ENCODE data around the gene ATRIP. TPM values are rescaled to one million over a fixed set of nuclear protein-coding genes. Genes with fewer than 3 reads are reported as not detected.

Gene ATRIP
- total and polyA plus RNA-seq, 2 of the 4 experiments (the other 2 are of a cell fraction), result 6.8 to 10.8 TPM

DNA sequence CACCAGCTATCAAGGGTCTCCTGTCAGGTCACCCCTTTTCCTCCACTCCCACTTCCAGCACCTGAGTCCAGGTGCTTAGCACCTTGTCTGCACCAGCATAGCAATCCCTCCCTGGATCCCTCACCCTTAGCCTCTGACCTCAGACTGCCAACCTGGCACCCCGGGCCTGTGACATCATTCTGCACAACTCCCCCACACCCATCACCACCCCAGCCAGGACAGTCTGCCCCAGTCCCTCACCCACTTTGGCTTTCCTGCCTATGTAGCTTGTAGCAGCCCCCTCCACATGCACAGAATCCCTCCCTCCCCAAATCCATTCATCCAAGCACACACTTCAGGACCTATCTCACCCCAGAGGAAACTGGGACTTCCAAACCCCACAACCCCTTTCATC is 15.8 kb upstream of the ATRIP start:
- H3K23ac ChIP-seq (ENCODE audit: low read depth, low read length), result no peak overlapping the region; the same call in 1 of the 2 replicates
- peaks cover 16 to 48% of the 10 kb centered on the region in 2 experiments; a peak in 3 of 4 replicates for H3K79me1 ChIP-seq (ENCODE audit: low read depth in 1 of 2, low read length in 2 of 2)
- H3K4me3 ChIP-seq (ENCODE audit: insufficient read depth, low read depth, low read length), result no peak overlapping the region
- in situ Hi-C loops (cut with MboI; ENCODE audit: low sequenced_read_pairs) (no loop called here), intact Hi-C loops (cut with micrococcal nuclease) (no loop called here), dilution Hi-C loops (cut with HindIII; ENCODE audit: low sequenced_read_pairs, unreplicated experiment) (no loop called here)
- no peak overlapping the region for H3K56ac ChIP-seq (ENCODE audit: extremely low read depth, insufficient read depth, low read length)
- H3K4me2 ChIP-seq (ENCODE audit: low read depth, low read length), result no peak overlapping the region
- no peak overlapping the region for H4K91ac ChIP-seq (ENCODE audit: insufficient read depth, low read depth, low read length)
- no peak overlapping the region for H3K18ac ChIP-seq (ENCODE audit: low read depth, low read length)
- no peak overlapping the region for H3K27ac ChIP-seq (ENCODE audit: insufficient read depth, low read length)
- peaks cover 21% of the 10 kb centered on the region; the same call in 1 of the 2 replicates for H3K4me1 ChIP-seq (ENCODE audit: control insufficient read depth, insufficient read depth, low read length)
- no peak overlapping the region for H2AFZ ChIP-seq (replicated peaks; ENCODE audit: low read length, poor library complexity)
- CTCF ChIA-PET, result no interaction called here
- no peak overlapping the region for H3K9ac ChIP-seq (ENCODE audit: low read depth, low read length)
- peak overlapping the region; percentile 70 for H3K4ac ChIP-seq (ENCODE audit: low read depth, low read length)
- no TSS peak for BruUV-seq (replicated peaks)
- H4K8ac ChIP-seq (ENCODE audit: low read depth in 2 of 2, low read length in 2 of 2), result no peak overlapping the region
- peaks cover 18% of the 10 kb centered on the region for H3K36me3 ChIP-seq (ENCODE audit: control insufficient read depth, insufficient read depth, low read length)
- no peak overlapping the region for H2BK20ac ChIP-seq (ENCODE audit: low read depth, low read length)
- peaks cover 13% of the 10 kb centered on the region for H3K9me1 ChIP-seq (ENCODE audit: insufficient read depth, low read length)
- DNase-seq, result no peak
- POLR2A ChIA-PET (ENCODE audit: unreplicated experiment), result no interaction called here
- H3K27me3 ChIP-seq (ENCODE audit: control insufficient read depth, insufficient read depth, low read length), result no peaks in the 10 kb centered on the region
- H2BK5ac ChIP-seq (ENCODE audit: low read depth, low read length, poor library complexity, severe bottlenecking), result no peak overlapping the region
- peaks cover 19% of the 10 kb centered on the region for H4K20me1 ChIP-seq (ENCODE audit: insufficient read depth, low read length)
- no peak overlapping the region for H2BK120ac ChIP-seq (ENCODE audit: low read depth, low read length)
- TF ChIP-seq RFX5 (IDR thresholded peaks at IDR 0.05; ENCODE audit: low read depth, low read length) (no peak), CHD1 (IDR thresholded peaks at IDR 0.05; ENCODE audit: low read depth, low read length) (no peak), CEBPB (IDR thresholded peaks at IDR 0.05; ENCODE audit: low read depth, low read length) (no peak), RCOR1 (IDR thresholded peaks at IDR 0.05; ENCODE audit: insufficient replicate concordance, low read length) (no peak), RAD21 (IDR thresholded peaks at IDR 0.05; ENCODE audit: low read length) (no peak), SMC3 (IDR thresholded peaks at IDR 0.05; ENCODE audit: low read depth, low read length) (no peak), POLR2A (IDR thresholded peaks at IDR 0.05; ENCODE audit: low read depth, low read length) (no peak), FOS (IDR thresholded peaks at IDR 0.05; ENCODE audit: low read depth, low read length) (no peak), BHLHE40 (IDR thresholded peaks at IDR 0.05; ENCODE audit: low read depth, low read length) (no peak), MAFK (IDR thresholded peaks at IDR 0.05; ENCODE audit: low read depth, low read length) (no peak)
- TF ChIP-seq, protein P1, sequence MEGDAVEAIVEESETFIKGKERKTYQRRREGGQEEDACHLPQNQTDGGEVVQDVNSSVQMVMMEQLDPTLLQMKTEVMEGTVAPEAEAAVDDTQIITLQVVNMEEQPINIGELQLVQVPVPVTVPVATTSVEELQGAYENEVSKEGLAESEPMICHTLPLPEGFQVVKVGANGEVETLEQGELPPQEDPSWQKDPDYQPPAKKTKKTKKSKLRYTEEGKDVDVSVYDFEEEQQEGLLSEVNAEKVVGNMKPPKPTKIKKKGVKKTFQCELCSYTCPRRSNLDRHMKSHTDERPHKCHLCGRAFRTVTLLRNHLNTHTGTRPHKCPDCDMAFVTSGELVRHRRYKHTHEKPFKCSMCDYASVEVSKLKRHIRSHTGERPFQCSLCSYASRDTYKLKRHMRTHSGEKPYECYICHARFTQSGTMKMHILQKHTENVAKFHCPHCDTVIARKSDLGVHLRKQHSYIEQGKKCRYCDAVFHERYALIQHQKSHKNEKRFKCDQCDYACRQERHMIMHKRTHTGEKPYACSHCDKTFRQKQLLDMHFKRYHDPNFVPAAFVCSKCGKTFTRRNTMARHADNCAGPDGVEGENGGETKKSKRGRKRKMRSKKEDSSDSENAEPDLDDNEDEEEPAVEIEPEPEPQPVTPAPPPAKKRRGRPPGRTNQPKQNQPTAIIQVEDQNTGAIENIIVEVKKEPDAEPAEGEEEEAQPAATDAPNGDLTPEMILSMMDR (conservative IDR thresholded peaks at IDR 0.05; ENCODE audit: low read depth, low read length), result no peak
- no peak overlapping the region for H4K5ac ChIP-seq (ENCODE audit: low read depth, low read length)
- 100% methylated on average over 1 of the region's 1 CpG; no CpG with 5 or more reads in 1 of the 2 experiments for WGBS, 2 experiments (ENCODE audit: extremely low coverage in 2 of 2, insufficient read length in 1 of 2)
- no peak for ATAC-seq (ENCODE audit: low read depth)
- no peak overlapping the region for H3K14ac ChIP-seq (replicated peaks; ENCODE audit: low read depth, low read length)
- H3K9me3 ChIP-seq (ENCODE audit: control insufficient read depth, insufficient read depth, low read length), result no peaks in the 10 kb centered on the region
- peak overlapping the region; percentile 20; the same call in 1 of the 2 replicates for H2AK5ac ChIP-seq (ENCODE audit: low read depth, low read length)
- peak overlapping the region; percentile 98 for H2AK9ac ChIP-seq (replicated peaks; ENCODE audit: low read depth, low read length, poor library complexity)
- no peak overlapping the region for H2BK15ac ChIP-seq (ENCODE audit: low read depth, low read length)

All from IMR-90 (cell line).